Liver (tissue), 9 donors: Measurements from ENCODE around the gene FBXW7. TPM values are rescaled to one million over a fixed set of nuclear protein-coding genes. Genes with fewer than 3 reads are reported as not detected.

ENCODE experiments used
- DNase-seq: peaks from one replicate; pipeline ENCODE4 v3.0.0-alpha.2; 2017; ENCODE audit warnings: low spot score
- H3K27ac ChIP-seq, 2 donors: one replicate each; pipeline ENCODE4 v1.7.0; 2013; ENCODE audit warnings: inconsistent platforms in 2 of 2, low read length in 2 of 2, control low read depth in 1 of 2, low read depth in 1 of 2, mild to moderate bottlenecking in 1 of 2
- H3K27me3 ChIP-seq, 4 donors: one replicate each; pipeline versions ENCODE4 v1.6.1 to v1.7.0; 2013; ENCODE audit warnings: low read length in 3 of 4, inconsistent platforms in 1 of 4, mild to moderate bottlenecking in 1 of 4, moderate library complexity in 1 of 4; ENCODE audit not compliant: control insufficient read depth in 4 of 4, insufficient read depth in 4 of 4
- H3K36me3 ChIP-seq, 4 donors: one replicate each; pipeline versions ENCODE4 v1.6.1 to v1.7.0; 2013; ENCODE audit warnings: low read length in 3 of 4, mild to moderate bottlenecking in 3 of 4, low read depth in 1 of 4, moderate library complexity in 1 of 4; ENCODE audit not compliant: control insufficient read depth in 4 of 4, insufficient read depth in 3 of 4
- H3K4me1 ChIP-seq, 4 donors: one replicate each; pipeline versions ENCODE4 v1.6.1 to v1.7.0; 2013; ENCODE audit warnings: low read length in 3 of 4, mild to moderate bottlenecking in 3 of 4, moderate library complexity in 1 of 4; ENCODE audit not compliant: control insufficient read depth in 4 of 4, insufficient read depth in 4 of 4
- H3K4me3 ChIP-seq, 3 donors: one replicate each; pipeline versions ENCODE4 v1.6.1 to v1.7.0; 2013; ENCODE audit warnings: low read length in 3 of 3, control low read depth in 1 of 3, low read depth in 1 of 3, mild to moderate bottlenecking in 1 of 3
- H3K9ac ChIP-seq, 2 donors: one replicate each; pipeline ENCODE4 v1.7.0; 2013; ENCODE audit warnings: low read length in 2 of 2, mild to moderate bottlenecking in 2 of 2, moderate library complexity in 2 of 2, control low read depth in 1 of 2, low read depth in 1 of 2
- H3K9me3 ChIP-seq, 4 donors: one replicate each; pipeline versions ENCODE4 v1.6.1 to v1.7.0; 2013; ENCODE audit warnings: low read length in 3 of 4; ENCODE audit not compliant: control insufficient read depth in 4 of 4
- ATF3 ChIP-seq: IDR thresholded peaks from 2 replicates; pipeline ENCODE4 v1.6.1; 2016; ENCODE audit warnings: antibody characterized with exemption
- CTCF ChIP-seq: fragments of 150-350 bp; IDR thresholded peaks from 2 replicates; pipeline ENCODE4 v1.5.1; 2017; ENCODE audit warnings: improper control_type of control experiment, low read depth, low read length; ENCODE audit not compliant: missing input control
- EGR1 ChIP-seq, 2 donors: IDR thresholded peaks; 2 replicates each; pipeline ENCODE4 v1.6.1; 2016 to 2018; ENCODE audit warnings: antibody characterized with exemption in 2 of 2, low read depth in 2 of 2
- FOXA1 ChIP-seq: IDR thresholded peaks from 2 replicates; pipeline ENCODE4 v1.6.1; 2016; ENCODE audit warnings: antibody characterized with exemption
- FOXA2 ChIP-seq: IDR thresholded peaks from 2 replicates; pipeline ENCODE4 v1.6.1; 2016; ENCODE audit warnings: antibody characterized with exemption
- GABPA ChIP-seq, 2 donors: IDR thresholded peaks in 1 of 2; conservative IDR thresholded peaks in 1 of 2; 2 replicates each; pipeline ENCODE4 v1.6.1; 2016; ENCODE audit warnings: antibody characterized with exemption in 2 of 2, mild to moderate bottlenecking in 1 of 2, moderate library complexity in 1 of 2
- HNF4A ChIP-seq, 2 donors: conservative IDR thresholded peaks; 2 replicates each; pipeline ENCODE4 v1.6.1; 2016; ENCODE audit warnings: antibody characterized with exemption in 2 of 2, mild to moderate bottlenecking in 2 of 2
- HNF4G ChIP-seq: IDR thresholded peaks from 2 replicates; pipeline ENCODE4 v1.6.1; 2016; ENCODE audit warnings: antibody characterized with exemption
- JUND ChIP-seq, 2 donors: IDR thresholded peaks; 2 replicates each; pipeline ENCODE4 v1.6.1; 2016; ENCODE audit warnings: antibody characterized with exemption in 2 of 2
- MAX ChIP-seq: IDR thresholded peaks from 2 replicates; pipeline ENCODE4 v1.6.1; 2016; ENCODE audit warnings: antibody characterized with exemption
- NR2F2 ChIP-seq: IDR thresholded peaks from 2 replicates; pipeline ENCODE4 v1.6.1; 2016; ENCODE audit warnings: antibody characterized with exemption
- RAD21 ChIP-seq, 2 donors: IDR thresholded peaks; 2 replicates each; pipeline ENCODE4 v1.6.1; 2016; ENCODE audit warnings: antibody characterized with exemption in 2 of 2, mild to moderate bottlenecking in 2 of 2
- REST ChIP-seq: IDR thresholded peaks from 2 replicates; pipeline ENCODE4 v1.6.1; 2016; ENCODE audit warnings: antibody characterized with exemption, mild to moderate bottlenecking
- RXRA ChIP-seq, 2 donors: IDR thresholded peaks; 2 replicates each; pipeline ENCODE4 v1.6.1; 2017 to 2018; ENCODE audit warnings: antibody characterized with exemption in 2 of 2, mild to moderate bottlenecking in 1 of 2
- SP1 ChIP-seq: IDR thresholded peaks from 2 replicates; pipeline ENCODE4 v1.6.1; 2018; ENCODE audit warnings: antibody characterized with exemption, mild to moderate bottlenecking
- TAF1 ChIP-seq: conservative IDR thresholded peaks from 2 replicates; pipeline ENCODE4 v1.6.1; 2016; ENCODE audit warnings: antibody characterized with exemption, mild to moderate bottlenecking
- YY1 ChIP-seq: IDR thresholded peaks from 2 replicates; pipeline ENCODE4 v1.6.1; 2016; ENCODE audit warnings: antibody characterized with exemption, mild to moderate bottlenecking
- ZBTB33 ChIP-seq: IDR thresholded peaks from 2 replicates; pipeline ENCODE4 v1.6.1; 2016; ENCODE audit warnings: antibody characterized with exemption
- WGBS: extraction: QIAGEN DNeasy Blood & Tissue Kit; methylation state at CpG from one replicate; pipeline ENCODE4 v1.1.7; 2013; 5-methylcytosine and 5-hydroxymethylcytosine counted together
- polyA plus RNA-seq, 2 donors: library from polyadenylated mRNA; stranded (reverse) in 1 of 2; unstranded in 1 of 2; fragments of 200-250 nt in 1 of 2; fragments of >200 nt in 1 of 2; fragmentation: Nextera tagmentation in 1 of 2; extraction: Ambion mirVana in 1 of 2; gene quantifications; one replicate each; pipeline versions ENCODE4 v1.2.1 to v1.2.3, GENCODE V29; 2013 to 2015
- total RNA-seq, 2 donors: library from RNA; depleted of rRNA; stranded (reverse); fragments of >200 nt; gene quantifications; one replicate each; pipeline ENCODE4 v1.2.3, GENCODE V29; 2014
- donor health status: healthy.
- donor health status: healthy.
- donor health status: healthy.
- donor health status: healthy.
- donor health status: healthy.

FBXW7 gene
- total and polyA plus RNA-seq, 4 donors, result 4.0 to 56.9 (median 16.1) TPM

GRCh38 chr4:152509595-152510225 is 26.2 kb downstream of the FBXW7 start:
- no peak overlapping the region for H3K9ac ChIP-seq
- no peak for DNase-seq
- no peaks in the 10 kb centered on the region for H3K9me3 ChIP-seq
- no peaks in the 10 kb centered on the region for H3K27me3 ChIP-seq
- H3K27ac ChIP-seq, result no peak overlapping the region
- peaks cover 0 to 7% (median under 1%) of the 10 kb centered on the region in 4 donors for H3K4me1 ChIP-seq
- no peak overlapping the region for H3K4me3 ChIP-seq
- H3K36me3 ChIP-seq, result no peaks in the 10 kb centered on the region
- 82% methylated on average over 3 of the region's 3 CpGs for WGBS
- TF ChIP-seq JUND (IDR thresholded peaks at IDR 0.05), result no peak
- no peak for TF ChIP-seq SP1
- TF ChIP-seq CTCF, result no peak
- no peak for TF ChIP-seq FOXA2
- no peak for TF ChIP-seq RAD21 (IDR thresholded peaks at IDR 0.05)
- TF ChIP-seq REST, result no peak
- no peak for TF ChIP-seq ZBTB33
- TF ChIP-seq YY1, result no peak
- no peak for TF ChIP-seq RXRA (IDR thresholded peaks at IDR 0.05)
- no peak for TF ChIP-seq HNF4A (conservative IDR thresholded peaks at IDR 0.05)
- no peak for TF ChIP-seq ATF3
- no peak for TF ChIP-seq FOXA1
- no peak for TF ChIP-seq EGR1 (IDR thresholded peaks at IDR 0.05; ENCODE audit: low read depth in 2 of 2)
- no peak for TF ChIP-seq NR2F2
- TF ChIP-seq GABPA (IDR thresholded peaks at IDR 0.05 in 1 of 2, conservative IDR thresholded peaks at IDR 0.05 in 1 of 2), result no peak
- no peak for TF ChIP-seq MAX
- no peak for TF ChIP-seq TAF1
- no peak for TF ChIP-seq HNF4G
